DND-41 (cell line): ENCODE data around the gene CEP68.

Experiments used
- EZH2 ChIP-seq: IDR thresholded peaks from 3 replicates; pipeline ENCODE4 v1.6.1; 2012; ENCODE audit warnings: borderline replicate concordance, low read depth, mild to moderate bottlenecking, moderate library complexity, low read length, inconsistent platforms; ENCODE audit not compliant: severe bottlenecking
- TF ChIP-seq, protein P1 (sequence below): IDR thresholded peaks from 2 replicates; pipeline ENCODE4 v1.5.1; 2012; ENCODE audit warnings: borderline replicate concordance, low read length, moderate library complexity, mild to moderate bottlenecking; ENCODE audit not compliant: poor library complexity, severe bottlenecking; ENCODE audit errors: extremely low read depth

DNA sequence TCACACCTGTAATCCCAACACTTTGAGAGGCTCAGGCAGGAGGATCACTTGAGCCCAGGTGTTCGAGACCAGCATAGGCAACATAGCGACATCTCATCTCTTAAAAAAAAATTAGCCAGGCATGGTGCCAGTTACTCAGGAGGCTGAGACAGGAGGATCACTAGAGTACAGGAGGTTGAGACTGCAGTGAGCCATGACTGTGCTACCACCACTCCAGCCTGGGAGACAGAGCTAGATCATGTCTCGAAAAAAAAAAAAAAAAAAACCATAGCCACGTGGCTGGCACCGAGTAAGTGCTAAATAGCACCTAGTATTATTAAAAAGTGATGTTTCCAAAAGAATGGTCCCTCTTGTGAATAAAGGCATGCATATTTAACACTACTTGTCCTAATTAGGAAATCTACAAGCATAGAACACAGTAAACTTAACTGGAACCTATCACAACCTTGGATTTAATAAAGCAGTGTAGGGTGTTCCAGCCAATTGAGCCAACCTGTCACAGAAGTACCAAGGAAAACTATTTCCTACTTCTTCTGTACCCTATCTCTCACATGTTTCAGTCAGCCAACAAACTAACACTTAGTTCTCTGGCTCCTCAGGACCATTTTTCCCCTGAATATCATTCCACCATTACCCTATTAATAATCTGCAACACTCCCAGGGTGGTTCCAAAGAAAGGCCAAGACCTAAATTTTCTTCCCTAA lies 64.9 kb downstream of the CEP68 start:
- TF ChIP-seq, protein P1, sequence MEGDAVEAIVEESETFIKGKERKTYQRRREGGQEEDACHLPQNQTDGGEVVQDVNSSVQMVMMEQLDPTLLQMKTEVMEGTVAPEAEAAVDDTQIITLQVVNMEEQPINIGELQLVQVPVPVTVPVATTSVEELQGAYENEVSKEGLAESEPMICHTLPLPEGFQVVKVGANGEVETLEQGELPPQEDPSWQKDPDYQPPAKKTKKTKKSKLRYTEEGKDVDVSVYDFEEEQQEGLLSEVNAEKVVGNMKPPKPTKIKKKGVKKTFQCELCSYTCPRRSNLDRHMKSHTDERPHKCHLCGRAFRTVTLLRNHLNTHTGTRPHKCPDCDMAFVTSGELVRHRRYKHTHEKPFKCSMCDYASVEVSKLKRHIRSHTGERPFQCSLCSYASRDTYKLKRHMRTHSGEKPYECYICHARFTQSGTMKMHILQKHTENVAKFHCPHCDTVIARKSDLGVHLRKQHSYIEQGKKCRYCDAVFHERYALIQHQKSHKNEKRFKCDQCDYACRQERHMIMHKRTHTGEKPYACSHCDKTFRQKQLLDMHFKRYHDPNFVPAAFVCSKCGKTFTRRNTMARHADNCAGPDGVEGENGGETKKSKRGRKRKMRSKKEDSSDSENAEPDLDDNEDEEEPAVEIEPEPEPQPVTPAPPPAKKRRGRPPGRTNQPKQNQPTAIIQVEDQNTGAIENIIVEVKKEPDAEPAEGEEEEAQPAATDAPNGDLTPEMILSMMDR = no peak
- TF ChIP-seq EZH2 = no peak
